GM23338 (cell line): ENCODE data around the gene FAM78B.

Experiments
- EZH2 ChIP-seq: fragments of 200-600 bp; sonication (generic); IDR thresholded peaks from one replicate; pipeline ENCODE4 v1.8.0; 2017; ENCODE audit warnings: antibody characterized with exemption, mild to moderate bottlenecking, low read depth; ENCODE audit not compliant: unreplicated experiment
- EZH2phosphoT487 ChIP-seq: fragments of 200-600 bp; sonication (generic); IDR thresholded peaks from one replicate; pipeline ENCODE4 v1.8.1; 2018; ENCODE audit warnings: antibody characterized with exemption; ENCODE audit not compliant: unreplicated experiment
- JUNB ChIP-seq: IDR thresholded peaks from one replicate; pipeline ENCODE4 v1.6.1; 2016; ENCODE audit warnings: antibody characterized with exemption; ENCODE audit not compliant: unreplicated experiment
- POLR2AphosphoS5 ChIP-seq: IDR thresholded peaks from 2 replicates; pipeline ENCODE4 v1.6.1; 2016; ENCODE audit warnings: antibody characterized with exemption, low read depth
- TF ChIP-seq, protein P1 (sequence below), 2 experiments: fragments of 200-600 bp in 1 of 2; sonication (generic) in 1 of 2; conservative IDR thresholded peaks; 2 replicates each; pipeline versions ENCODE4 v1.5.1 to v1.6.1; 2016 to 2017; ENCODE audit warnings: antibody characterized with exemption in 2 of 2, low read depth in 2 of 2, mild to moderate bottlenecking in 2 of 2, moderate library complexity in 1 of 2
- TF ChIP-seq, protein P2 (sequence below): IDR thresholded peaks from 2 replicates; pipeline ENCODE4 v1.6.1; 2016; ENCODE audit warnings: antibody characterized with exemption
- TF ChIP-seq, protein P3 (sequence below): IDR thresholded peaks from one replicate; pipeline ENCODE4 v1.6.1; 2018; ENCODE audit warnings: antibody characterized with exemption; ENCODE audit not compliant: unreplicated experiment

DNA sequence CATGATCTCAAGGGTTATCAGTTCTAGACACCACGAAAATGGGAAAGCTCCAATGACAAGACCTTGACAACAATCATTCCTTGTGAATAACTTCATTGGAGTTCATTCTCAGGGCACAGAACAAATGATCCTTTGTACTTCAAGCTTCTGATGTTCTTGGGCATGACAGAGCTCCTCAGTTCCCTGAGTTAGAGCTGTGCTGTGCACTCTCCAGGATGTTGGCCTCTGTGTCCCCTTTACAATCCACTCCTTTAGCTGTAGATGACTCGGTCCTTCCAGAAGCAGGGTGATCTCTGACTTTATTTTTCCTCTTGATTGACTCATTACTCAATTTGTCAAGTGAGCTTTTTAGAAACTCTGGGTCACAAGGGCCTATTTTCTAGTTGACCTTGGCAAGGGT, 3.9 kb upstream of the FAM78B start:
- TF ChIP-seq, protein P1, sequence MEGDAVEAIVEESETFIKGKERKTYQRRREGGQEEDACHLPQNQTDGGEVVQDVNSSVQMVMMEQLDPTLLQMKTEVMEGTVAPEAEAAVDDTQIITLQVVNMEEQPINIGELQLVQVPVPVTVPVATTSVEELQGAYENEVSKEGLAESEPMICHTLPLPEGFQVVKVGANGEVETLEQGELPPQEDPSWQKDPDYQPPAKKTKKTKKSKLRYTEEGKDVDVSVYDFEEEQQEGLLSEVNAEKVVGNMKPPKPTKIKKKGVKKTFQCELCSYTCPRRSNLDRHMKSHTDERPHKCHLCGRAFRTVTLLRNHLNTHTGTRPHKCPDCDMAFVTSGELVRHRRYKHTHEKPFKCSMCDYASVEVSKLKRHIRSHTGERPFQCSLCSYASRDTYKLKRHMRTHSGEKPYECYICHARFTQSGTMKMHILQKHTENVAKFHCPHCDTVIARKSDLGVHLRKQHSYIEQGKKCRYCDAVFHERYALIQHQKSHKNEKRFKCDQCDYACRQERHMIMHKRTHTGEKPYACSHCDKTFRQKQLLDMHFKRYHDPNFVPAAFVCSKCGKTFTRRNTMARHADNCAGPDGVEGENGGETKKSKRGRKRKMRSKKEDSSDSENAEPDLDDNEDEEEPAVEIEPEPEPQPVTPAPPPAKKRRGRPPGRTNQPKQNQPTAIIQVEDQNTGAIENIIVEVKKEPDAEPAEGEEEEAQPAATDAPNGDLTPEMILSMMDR (conservative IDR thresholded peaks at IDR 0.05; ENCODE audit: low read depth in 2 of 2) = no peak
- TF ChIP-seq EZH2 (no peak), POLR2AphosphoS5 (no peak), EZH2phosphoT487 (no peak), JUNB (no peak)
- TF ChIP-seq, protein P2, sequence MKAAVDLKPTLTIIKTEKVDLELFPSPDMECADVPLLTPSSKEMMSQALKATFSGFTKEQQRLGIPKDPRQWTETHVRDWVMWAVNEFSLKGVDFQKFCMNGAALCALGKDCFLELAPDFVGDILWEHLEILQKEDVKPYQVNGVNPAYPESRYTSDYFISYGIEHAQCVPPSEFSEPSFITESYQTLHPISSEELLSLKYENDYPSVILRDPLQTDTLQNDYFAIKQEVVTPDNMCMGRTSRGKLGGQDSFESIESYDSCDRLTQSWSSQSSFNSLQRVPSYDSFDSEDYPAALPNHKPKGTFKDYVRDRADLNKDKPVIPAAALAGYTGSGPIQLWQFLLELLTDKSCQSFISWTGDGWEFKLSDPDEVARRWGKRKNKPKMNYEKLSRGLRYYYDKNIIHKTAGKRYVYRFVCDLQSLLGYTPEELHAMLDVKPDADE = no peak
- TF ChIP-seq, protein P3, sequence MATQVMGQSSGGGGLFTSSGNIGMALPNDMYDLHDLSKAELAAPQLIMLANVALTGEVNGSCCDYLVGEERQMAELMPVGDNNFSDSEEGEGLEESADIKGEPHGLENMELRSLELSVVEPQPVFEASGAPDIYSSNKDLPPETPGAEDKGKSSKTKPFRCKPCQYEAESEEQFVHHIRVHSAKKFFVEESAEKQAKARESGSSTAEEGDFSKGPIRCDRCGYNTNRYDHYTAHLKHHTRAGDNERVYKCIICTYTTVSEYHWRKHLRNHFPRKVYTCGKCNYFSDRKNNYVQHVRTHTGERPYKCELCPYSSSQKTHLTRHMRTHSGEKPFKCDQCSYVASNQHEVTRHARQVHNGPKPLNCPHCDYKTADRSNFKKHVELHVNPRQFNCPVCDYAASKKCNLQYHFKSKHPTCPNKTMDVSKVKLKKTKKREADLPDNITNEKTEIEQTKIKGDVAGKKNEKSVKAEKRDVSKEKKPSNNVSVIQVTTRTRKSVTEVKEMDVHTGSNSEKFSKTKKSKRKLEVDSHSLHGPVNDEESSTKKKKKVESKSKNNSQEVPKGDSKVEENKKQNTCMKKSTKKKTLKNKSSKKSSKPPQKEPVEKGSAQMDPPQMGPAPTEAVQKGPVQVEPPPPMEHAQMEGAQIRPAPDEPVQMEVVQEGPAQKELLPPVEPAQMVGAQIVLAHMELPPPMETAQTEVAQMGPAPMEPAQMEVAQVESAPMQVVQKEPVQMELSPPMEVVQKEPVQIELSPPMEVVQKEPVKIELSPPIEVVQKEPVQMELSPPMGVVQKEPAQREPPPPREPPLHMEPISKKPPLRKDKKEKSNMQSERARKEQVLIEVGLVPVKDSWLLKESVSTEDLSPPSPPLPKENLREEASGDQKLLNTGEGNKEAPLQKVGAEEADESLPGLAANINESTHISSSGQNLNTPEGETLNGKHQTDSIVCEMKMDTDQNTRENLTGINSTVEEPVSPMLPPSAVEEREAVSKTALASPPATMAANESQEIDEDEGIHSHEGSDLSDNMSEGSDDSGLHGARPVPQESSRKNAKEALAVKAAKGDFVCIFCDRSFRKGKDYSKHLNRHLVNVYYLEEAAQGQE = no peak
